Measurements from ENCODE around the gene P2RX7.

DNA sequence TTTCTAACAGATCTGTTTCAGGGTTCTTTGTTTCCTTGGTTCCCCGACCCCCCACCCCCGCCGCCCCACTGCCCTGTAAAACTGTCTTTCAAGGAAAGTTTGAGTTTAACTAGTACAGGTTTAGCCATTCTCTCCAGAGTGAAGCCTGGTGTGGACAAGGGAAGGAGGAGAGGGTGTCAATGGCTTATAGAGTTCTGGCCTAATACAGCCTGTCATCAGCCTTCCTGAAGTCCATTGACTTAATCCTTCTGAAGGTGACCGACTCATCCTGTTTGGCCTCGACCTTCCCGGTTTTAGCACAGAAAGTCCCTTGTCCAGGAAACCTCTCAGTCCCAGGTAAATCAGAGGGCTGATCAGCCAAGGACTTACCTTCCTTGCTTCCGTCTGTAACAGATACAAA lies 66.3 kb downstream of the P2RX7 start:
- TF ChIP-seq, protein P1, sequence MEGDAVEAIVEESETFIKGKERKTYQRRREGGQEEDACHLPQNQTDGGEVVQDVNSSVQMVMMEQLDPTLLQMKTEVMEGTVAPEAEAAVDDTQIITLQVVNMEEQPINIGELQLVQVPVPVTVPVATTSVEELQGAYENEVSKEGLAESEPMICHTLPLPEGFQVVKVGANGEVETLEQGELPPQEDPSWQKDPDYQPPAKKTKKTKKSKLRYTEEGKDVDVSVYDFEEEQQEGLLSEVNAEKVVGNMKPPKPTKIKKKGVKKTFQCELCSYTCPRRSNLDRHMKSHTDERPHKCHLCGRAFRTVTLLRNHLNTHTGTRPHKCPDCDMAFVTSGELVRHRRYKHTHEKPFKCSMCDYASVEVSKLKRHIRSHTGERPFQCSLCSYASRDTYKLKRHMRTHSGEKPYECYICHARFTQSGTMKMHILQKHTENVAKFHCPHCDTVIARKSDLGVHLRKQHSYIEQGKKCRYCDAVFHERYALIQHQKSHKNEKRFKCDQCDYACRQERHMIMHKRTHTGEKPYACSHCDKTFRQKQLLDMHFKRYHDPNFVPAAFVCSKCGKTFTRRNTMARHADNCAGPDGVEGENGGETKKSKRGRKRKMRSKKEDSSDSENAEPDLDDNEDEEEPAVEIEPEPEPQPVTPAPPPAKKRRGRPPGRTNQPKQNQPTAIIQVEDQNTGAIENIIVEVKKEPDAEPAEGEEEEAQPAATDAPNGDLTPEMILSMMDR (IDR thresholded peaks at IDR 0.05): no peak
- no peak for TF ChIP-seq POLR2A (IDR thresholded peaks at IDR 0.05)
- no peak for TF ChIP-seq EP300 (IDR thresholded peaks at IDR 0.05)

Data from ovary (tissue), 3 donors.